NCI-H1105 treated with DMSO at 0.1 percent for 48 hours (cell line): Measurements from ENCODE around the gene MTCL1.
"Not testable (repeated sequence)": the region's sequence is repeated elsewhere in the genome, so short reads cannot be mapped to it uniquely, and the experiment has no call there.

Experiments used
- DNase-seq: peaks from one replicate; lab custom pipeline; 2025; lab: John Stamatoyannopoulos, UW

MTCL1 gene

DNA sequence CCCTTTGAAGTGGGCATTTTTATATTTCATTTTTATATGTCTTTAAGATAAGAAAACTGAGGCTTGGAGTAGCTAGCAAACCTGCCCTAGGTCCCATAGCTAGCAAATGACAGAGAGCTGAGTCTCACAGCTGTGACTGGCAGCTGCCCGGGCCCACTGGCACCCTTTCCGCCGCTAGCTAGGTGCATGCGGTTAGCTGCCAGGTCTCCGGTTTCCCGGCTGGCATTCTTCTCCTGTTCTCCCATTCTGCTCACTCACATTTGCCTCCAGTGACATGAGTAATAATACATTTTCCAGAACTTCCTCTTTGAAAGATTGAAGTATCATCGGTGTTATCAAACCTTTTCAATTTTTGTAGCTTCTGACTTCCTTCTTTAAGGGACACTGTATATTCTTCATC lies 38.7 kb downstream of the MTCL1 start:
- no peak for DNase-seq

DNA sequence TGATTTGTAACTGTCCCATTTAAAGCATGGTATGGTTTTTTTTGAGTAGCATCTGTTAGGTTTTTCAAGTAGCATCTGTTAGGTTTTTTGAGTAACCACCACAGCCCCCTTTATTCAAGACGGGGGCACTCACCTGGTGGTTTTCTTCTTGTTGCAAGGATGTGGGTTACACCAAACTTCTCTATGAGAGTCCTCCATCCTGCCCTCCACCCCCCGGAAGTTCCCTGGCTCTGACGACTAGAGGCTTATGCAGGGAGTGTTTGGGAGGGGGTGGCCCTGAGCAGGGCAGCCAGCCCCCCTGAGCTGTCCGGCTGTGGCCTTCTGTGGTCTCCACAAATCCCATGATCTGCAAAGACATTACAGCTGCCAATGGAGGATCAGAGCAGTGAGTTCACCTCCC lies 39.3 kb downstream of the MTCL1 start:
- no peak for DNase-seq

DNA sequence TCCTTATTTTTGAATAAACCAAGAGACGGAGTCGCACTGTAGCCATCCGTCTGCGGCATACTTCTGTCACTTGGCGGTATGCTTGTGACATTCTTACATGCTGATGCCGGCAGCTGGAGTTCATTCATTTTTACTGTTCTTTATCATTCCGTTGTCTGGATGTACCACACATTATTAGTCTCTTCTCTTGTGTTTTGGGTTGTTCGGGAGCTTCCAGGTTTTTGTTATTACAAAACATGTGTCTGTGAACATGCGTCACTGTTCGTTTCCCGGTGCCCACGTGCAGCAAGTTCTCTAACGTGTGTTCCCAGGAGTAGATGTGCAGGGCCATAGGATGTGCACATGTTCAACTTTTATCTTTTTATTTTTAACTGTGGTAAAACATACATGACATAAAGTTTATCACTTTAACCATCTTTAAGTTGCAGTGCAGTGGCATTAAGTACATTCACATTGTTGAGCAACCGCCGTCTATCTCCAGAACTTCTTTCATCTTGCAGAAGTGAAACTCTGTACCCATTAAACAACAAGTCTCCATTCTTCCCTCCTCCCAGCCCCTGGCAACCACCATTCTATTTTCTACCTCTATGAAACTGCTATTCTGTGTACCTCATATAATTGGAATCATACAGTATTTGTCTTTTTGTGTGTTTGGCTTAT lies 40.1 kb downstream of the MTCL1 start:
- DNase-seq: no peak

DNA sequence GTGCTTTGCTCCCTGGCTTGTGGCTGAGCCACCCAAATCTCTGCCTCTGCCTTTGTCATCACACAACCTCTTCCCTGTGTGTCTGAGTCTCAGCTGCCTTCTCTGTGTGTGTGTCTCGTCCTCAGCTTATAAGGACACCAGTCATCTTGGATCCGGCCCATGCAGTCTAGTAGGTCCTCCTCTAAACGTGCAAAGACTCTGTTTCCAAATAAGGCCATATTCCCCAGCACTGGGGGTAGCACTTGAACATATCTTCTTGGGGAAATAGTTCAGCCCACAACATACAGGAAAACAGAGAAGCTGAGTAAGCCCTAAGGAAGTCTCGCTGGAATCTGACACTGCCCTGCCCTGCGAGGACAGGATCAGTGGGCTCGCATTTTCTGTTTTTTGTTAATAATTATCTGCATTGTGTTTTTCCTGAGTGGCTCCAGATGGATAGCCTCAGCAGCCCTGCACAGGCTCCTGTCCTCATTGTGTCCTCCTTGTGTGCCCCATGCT lies 42.1 kb downstream of the MTCL1 start:
- no peak for DNase-seq

DNA sequence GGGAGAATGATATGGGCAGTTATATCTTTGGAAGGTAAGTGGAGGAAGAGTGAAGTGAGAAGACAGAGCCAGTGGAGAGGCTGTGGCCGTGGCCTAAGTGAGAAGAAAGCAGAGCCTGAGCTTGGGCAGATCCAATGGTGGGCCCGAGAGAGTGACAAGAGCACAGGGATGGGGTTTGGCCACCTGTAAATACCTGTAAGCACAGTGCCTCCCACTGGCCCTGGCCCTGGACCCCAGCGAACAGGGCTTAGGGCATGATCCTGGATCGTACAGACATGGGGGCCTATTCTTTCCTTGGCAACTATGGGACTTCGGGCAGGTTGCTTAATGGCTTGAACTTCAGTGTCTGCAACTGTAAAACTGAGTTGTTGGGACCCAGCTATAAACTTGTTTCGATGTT lies 44.1 kb downstream of the MTCL1 start:
- DNase-seq: no peak

DNA sequence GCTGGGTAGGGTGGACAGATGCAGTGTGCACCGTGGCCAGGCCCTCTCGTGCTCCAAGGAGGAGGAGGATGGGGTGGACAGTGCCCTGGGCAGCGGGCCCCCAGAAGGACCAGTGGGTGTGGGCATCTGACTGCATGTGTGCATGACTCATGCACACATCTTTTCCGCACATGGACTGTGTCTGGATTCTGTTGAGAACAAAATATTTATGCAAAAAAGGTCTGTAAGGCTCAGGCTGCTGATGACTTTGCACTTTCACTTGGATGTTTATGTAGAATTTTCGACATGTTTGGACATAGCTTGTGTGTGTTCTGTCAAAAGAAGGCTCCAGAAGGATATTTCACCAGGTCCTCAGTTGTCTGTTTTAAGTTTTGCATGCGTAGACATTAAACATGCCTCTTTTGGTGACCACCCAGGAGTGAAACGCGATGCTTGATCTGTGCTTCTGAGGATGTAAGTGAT lies 45.6 kb downstream of the MTCL1 start:
- DNase-seq: no peak

DNA sequence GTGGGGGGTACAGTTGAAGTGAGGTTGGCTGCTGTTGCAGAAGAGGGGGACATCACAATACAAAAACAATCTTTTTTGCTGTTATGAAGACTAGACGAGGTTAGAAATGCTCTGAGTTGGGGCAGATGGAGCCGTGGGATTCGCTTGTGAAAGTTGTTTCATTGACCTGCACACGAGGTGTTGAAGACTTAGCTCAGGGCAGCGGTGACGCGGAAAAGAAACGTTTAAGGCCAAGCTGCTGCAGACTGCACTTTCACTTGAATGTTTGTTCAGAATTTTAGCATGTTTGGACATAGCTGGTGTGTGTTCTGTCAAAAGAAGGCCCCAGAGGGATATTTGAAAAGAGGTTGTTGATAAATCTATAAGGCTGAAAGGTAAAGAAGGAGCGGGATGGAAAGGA lies 46.3 kb downstream of the MTCL1 start:
- no peak for DNase-seq

DNA sequence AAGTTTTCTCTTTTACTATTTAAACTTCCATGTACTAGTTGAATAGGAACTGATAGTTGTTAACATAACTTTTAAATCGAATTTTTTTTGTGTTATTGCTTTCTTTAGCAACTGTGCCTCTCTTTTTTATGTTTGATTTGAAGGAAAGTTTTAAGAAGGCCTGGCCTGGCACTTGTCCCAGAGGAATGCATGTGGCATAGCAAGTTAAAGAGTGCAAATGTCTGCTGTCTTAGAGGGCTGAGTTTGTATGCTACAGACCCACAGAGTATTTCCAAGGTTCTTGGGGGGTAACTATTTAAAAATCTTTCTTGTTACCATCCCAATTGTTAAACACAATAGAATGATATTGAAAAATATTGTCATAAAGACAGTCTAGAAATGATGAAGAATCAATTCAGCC lies 47.0 kb downstream of the MTCL1 start:
- DNase-seq: no peak

DNA sequence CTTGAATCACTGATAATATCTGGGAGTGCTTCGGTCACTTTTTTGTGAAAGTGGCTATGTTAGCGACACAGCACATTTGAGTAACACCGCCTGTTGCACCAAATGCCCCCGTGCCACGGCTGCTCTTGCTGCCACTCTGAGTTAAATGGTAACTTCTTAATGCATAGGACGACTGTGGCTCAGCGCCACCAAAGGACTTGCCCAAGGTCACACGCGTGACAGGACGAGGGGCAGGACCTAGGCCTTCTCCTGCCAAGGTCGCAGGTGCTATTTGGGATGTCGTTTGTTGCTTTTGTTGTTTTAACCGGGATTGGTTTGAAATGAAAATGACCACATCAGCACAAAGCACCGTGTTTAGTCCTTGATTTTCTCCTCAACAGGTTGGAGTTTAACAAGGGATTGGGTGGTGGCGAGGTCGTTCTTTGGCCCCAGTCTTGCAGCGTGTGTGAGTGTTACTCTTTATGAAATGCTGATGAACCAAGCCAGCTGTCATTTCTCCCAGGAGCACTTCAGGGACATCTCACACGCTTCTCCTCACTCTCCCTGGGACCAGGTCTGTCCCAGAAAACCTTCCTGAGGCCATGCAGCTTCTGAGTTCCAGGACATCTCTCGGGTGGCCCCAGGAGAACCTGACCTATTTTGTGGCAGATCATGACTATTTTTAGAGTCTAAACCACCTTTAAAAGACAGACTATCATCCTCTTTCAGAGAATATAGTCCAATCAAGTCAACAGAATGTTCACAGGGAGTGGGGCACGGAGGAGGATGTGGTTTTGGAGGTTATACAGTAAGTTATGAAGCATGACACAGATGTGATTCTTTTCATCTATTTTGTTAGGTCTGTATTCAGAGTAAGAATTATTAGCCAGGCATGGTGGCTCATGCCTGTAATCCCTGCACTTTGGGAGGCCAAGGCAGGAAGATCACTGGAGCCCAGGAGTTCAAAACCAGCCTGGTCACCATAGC lies 49.9 kb downstream of the MTCL1 start:
- DNase-seq: no peak

DNA sequence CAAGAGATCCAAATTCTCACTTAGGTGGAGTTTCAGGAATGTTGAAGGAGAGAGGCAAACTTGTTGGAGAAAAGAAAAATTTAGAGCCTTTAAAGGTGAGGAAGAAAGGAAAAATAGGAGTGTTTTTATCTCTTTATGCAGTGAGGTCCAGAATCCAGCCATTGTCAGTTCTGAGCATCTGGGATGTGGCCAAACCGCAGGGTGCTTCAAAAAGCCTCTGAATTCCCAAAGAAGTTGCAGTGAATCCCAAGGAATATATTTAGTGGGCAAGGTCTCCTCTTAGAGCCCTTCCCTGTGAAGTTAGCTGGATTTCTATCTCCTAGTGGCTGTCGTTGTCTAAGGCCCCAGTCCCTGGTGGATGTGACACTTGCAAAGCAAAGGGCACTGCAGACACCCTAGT lies 51.2 kb downstream of the MTCL1 start:
- DNase-seq: no peak

DNA sequence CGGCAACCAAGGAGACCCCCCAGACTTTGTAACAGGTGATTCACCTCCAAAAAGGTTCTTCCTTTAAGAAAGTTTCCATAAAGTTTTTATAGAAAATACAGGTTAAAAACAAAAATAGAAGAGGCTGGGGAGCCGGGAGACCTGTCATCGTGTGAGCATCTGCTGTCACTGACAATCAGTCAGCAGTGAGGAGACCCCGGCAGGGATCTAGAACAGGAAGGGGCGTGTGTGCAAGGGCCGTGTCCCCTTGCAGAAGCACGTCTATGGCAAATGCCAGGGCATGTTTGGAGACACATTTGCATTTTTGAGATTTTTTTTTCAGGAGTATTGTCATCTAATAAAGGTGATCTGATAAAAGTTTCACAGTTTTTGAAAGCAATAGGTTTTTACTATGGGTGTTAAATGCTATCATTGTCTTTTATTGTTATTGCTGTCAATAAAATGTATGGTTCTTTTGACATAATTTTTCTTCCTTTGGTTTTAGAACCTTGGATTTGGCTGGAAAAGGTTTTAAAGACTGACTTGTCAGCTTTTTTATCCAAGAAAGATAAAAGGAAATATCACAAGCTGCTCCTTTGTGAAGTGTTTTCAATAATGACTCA lies 52.1 kb downstream of the MTCL1 start:
- DNase-seq: no peak

DNA sequence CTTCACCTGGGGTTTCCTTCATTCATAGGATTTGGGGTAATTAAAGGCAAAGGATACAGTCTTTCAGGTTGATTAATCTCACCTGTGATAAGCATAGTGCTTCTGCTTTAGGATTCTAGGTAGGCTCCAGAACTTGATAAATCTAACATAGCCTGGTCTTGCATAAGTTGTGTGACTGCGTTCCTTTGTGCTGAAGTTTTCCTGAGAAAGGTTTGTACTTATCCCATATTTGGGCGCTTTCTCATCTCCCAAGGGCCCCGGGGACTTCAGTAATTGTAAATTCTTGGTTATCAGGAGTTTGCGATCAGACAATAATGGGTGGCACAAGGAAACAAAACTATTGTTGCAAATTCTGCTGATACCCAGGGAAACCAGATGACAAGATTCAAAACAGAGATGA lies 53.1 kb downstream of the MTCL1 start:
- no peak for DNase-seq

DNA sequence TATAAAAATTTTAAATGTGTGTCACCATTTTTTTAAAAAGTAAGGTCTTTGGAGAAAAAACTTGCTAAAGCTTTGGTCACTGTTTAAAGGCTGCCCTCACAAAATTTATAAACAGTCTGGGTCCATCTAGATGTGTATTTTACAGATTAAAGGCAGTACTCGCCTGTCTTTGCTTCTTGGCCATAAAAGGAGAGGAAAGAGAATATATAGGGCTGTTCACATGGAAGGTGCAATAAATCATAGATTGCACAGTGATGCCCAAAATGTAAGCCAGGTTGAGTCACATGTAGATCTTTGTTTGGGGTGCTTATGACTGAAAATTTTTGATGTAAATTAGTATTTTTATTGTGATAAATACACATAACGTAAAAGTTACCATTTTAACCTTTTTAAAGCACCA lies 55.6 kb downstream of the MTCL1 start:
- no peak for DNase-seq

DNA sequence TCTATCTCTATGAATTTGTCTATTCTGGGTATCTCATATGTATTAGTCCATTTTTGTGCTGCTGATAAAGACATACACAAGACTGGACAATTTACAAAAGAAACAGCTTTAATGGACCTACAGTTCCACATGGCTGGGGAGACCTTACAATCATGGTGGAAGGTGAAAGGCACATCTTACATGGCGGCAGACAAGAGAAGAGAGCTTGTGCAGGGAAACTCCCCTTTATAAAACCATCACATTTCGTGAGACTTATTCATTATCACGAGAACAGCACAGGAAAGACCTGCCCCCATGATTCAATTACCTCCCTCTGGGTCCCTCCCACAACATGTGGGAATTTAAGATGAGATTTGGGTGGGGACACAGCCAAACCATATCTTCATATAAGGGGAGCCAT lies 56.2 kb downstream of the MTCL1 start:
- DNase-seq: not testable (repeated sequence)

DNA sequence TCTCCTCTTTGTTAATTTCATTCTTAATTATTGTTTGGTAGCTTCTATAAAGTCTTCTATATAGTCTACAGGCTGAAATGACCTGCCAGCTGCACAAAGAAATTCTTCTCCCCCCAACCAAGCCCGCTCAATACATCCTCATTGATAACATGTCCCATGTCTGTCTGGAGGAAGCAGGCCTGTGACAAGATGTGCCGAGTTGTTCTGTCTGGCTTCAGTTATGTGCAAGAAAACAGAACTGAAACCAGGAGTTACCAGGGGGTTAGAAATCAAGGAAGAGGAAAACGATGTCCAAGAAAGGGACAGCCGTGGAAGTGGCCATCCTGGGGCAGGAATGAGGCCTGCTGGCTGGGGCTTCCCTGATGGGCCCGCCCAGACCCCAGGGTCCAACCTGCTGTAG lies 57.6 kb downstream of the MTCL1 start:
- no peak for DNase-seq

DNA sequence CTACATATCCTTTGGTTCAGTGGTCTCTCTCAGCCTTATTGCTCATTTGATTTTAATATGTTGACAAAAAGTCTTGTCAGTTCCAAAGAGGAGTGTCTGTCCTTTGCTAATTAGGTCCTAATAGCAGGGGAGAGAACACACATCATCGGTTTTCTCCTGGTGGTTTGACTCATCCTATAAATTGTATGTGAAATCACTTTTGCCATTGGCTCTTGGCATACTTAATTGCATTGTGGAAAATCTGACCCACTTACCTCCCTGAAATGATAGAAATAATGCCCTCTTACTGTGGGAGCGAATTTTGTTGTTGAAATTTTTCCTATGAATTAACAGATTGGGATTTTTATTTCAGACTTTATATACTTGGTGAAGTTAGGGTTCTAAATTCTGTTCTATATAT lies 58.3 kb downstream of the MTCL1 start:
- DNase-seq: no peak

DNA sequence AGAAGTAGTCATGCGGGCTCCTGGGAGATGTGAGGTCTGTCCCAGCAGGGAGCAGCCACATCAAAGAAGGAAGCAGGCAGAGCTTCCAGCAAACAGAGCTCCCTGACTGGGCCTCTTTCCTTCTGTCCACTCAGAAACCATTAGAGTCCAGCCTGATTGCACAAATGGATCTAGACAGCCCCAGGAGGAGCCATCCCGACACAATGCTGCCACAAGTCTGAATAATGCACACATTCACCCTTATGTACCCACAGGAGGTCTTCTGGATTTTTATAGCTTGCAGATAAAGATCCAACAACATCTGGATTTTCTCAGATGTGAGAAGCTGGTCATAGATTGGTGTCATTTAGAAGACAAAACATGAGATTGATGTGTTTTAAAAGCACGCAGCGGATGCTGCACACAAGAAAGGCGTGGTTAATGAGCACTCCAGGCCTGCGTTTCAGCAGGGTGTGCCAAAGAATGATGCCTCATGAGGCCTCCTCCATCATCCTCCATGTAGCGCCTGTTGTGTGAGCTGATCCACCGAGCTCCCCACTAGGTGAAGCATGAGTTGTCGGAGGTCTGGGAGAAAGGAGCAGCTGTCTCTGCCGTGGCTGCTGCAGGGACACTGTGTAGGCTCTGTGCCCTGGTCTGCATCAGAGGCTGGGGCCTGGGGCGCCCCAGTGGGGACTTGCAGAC lies 60.6 kb downstream of the MTCL1 start:
- no peak for DNase-seq

DNA sequence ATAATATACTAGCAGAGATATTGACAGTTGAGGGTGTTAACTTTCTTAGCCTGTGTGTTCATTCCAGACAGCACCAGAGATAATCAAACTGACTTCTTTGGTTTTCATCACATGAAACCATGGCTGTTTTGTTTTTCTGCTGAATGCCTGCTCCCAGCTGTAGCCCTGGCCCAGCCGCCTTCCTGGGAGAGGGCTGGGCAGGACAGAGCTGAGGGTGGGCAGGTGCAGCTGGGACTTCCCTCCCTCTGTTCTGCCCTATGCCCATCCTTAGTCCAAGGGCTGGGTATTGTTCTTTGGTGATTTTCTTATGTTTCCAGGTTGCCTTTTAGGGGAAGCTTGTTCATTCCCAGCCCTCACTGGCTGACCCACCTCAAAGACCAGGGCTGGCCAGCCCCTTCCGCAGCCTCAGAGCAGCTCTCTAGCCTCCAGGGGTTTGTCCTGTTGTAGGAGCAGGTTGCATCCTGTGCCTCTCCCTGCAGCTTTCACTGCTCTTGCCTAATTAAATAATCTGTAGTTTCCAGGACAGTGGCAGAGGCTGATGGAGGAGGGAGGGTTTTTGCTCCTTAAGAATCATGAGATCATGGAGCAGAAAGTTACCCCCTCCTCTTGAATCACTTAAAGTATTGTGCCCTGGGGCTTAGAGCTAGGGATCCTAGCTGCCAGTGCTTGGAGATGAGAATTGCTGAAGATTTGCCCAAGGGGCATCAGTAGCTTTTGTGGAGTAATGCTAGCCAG lies 61.4 kb downstream of the MTCL1 start:
- DNase-seq: no peak

DNA sequence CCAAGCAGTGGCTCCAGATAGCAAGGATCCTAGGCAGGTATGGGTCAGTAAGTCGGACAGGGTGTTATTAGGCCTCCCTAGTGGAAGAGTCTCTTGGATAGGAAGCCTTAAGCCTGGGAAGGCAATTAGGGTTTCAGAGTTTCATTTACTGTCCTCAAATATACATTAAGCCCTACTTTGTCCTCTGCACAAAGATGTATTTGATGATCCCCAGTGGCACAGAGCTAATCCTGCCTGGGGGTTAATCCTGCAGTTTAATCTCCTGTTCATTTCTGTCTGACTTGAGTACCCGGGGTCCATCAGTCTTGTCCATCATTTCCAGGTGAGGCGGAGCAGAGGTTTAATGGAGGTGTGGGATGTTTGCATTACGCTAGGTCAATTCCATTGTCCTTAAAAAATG lies 62.0 kb downstream of the MTCL1 start:
- no peak for DNase-seq

DNA sequence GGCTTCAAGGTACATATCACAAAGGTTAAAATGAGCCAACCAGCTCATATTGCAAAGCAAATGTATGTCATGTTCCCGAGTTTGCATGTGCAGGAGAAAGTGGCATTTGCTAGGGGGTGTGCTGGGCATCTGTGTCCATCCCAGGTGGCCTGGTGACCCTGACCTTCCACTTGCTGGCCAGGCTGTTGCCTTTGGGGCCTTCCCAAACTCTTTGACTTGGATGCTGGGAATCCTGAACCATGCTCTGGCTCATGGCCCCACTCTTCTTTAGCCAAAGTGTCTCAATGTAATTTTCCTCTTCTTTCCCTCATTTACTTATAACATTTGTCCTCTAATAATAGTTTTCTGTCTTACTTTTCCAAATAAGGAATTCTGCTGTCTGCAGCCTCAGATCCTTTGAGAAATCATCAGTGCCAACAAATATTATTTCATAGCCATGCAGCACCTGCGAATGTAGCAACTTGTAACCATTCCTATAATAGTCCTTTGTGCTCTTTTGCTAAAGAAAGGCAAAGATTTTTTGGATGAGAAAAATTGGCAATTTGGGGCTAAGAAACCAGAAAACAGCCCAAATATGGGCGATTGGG lies 64.2 kb downstream of the MTCL1 start:
- DNase-seq: no peak

DNA sequence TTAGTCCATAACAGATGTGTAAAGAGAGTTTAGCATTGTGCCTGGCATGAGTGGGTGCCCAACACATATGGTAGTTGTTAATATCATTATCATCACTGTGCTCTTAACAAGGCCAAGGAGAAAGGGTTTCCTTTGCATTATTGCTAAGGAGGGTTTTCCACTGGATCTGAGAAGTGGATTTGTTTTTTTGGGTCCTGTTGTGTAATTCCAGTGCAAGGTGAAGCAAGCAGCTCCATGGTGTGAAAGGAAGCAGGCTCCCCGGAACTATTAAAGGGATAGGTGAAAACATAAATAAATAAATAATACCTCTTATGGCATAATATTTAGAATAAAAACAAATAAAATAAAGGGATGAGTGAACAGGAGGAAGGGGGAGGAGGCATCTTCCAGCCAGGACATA lies 65.3 kb downstream of the MTCL1 start:
- no peak for DNase-seq
